Activated CD4-positive, CD25-positive, alpha-beta regulatory T cell treated with anti-CD3 and anti-CD28 coated beads, Interleukin-2, amount 50 U/mL, for 16 hours (primary cell): ENCODE data around the gene TTC3.
"Not testable (repeated sequence)": the region's sequence is repeated elsewhere in the genome, so short reads cannot be mapped to it uniquely, and the experiment has no call there.

Experiments used
- DNase-seq: peaks from one replicate; pipeline ENCODE4 v3.0.0-alpha.2; 2020; ENCODE audit warnings: low read depth, low spot score

Gene TTC3

GRCh38 chr21:37195610-37196009 lies 122.6 kb downstream of the TTC3 start:
- no peak for DNase-seq

DNA sequence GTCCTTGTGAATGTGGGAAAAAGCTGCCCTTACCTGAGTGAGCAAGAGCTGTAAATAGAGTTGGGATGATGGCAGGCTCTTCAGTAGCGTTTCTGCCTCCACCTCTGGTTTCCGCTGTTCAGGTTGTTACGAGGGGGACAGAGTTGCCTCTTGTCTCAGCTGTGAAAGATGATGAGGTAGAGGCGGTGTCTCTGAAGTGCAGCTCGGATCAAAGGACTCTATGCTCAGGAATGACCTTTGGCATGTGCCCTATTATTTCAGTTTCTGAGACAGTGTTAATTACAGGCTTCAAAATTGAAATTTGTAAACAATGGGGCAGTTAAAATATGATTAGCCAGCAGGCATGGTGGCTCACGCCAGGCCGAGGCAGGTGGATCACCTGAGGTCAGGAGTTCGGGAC lies 123.8 kb downstream of the TTC3 start:
- DNase-seq, result no peak

DNA sequence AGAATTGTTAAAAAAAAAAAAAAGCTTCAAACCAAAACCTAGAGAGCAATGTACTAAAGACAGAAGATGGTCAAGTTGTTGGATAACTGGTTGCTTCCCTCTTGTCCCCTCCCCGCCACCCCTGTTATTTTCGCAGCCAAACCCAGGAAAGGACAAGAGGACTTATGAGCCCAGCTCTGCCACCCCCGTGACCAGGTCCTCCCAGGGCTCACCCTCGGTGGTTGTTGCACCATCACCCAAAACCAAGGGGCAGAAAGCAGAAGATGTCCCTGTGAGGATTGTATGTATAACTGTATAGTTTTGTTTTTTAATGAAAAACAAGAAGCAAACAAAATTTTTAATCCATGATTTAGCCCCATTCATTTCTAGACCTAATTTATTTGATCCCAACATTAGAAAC lies 124.7 kb downstream of the TTC3 start:
- no peak for DNase-seq

GRCh38 chr21:37199057-37199924 lies 126.2 kb downstream of the TTC3 start:
- no peak for DNase-seq

GRCh38 chr21:37200641-37201480 lies 127.8 kb downstream of the TTC3 start:
- DNase-seq, result no peak

DNA sequence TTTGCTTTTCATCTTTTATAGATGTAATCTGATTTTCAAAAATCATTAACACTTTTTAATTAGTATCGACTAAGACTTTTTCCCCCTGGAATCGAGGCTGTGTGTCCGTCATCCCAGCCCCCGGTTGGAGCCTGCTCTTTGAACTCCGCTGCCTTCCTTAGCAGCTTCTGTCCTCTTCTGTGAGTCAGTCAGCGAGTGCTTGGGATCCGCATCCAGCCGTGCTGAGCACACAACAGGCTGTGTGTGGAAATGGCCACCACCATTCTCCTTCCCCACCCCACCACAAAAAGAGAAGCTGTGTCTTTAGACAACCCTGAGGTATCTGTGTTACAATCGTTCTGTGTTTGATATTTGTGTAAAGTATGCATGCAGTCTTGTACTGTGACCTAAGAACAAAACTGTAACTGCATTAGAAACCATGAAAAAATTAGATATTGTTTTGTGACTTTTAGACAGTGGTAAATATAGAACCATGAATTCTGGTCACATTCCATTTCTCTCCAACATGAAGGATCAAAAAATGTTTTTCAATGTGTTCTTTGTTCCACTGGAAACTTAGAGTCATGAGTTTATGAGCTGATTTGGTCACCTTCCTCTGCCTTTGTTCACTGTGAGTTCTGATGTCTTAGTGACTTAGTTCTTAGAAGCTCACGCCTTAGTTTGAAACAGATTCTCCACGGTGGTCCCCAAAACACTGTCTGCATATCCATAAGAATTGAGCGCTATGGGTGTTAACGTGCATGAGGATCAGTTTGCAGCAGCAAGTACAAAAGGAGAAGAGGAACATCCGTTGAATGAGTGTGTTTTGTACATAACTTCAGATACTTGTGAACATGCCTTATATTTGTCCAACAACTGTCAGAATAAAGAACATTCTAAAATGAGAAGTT lies 129.4 kb downstream of the TTC3 start:
- DNase-seq, result no peak

DNA sequence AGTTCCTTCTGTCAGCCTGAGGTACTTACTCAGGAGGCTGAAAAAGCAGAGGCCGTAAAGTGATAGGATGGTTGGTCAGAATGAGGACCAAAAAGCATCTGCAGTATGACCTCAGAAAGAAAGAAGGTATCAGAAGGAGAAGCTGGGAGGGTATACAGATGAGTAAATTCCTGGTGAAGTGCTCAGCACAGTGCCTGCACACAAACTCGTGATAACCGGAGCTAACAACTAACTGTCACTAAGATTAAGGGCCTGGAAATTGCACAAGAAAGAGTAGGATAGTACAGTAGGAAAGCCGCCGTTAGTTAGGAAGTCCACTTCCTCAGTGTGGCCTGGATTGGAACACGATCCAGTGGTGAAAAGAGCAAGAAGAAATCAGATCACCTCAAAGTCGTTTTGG lies 131.5 kb downstream of the TTC3 start:
- DNase-seq, result no peak

GRCh38 chr21:37206496-37206895 lies 133.4 kb downstream of the TTC3 start:
- DNase-seq, result no peak

- DNase-seq, result no peak
These were observed 134.5 kb downstream of the TTC3 start for GRCh38 chr21:37207441-37208009.

GRCh38 chr21:37208056-37208721 lies 135.1 kb downstream of the TTC3 start:
- DNase-seq, result no peak

DNA sequence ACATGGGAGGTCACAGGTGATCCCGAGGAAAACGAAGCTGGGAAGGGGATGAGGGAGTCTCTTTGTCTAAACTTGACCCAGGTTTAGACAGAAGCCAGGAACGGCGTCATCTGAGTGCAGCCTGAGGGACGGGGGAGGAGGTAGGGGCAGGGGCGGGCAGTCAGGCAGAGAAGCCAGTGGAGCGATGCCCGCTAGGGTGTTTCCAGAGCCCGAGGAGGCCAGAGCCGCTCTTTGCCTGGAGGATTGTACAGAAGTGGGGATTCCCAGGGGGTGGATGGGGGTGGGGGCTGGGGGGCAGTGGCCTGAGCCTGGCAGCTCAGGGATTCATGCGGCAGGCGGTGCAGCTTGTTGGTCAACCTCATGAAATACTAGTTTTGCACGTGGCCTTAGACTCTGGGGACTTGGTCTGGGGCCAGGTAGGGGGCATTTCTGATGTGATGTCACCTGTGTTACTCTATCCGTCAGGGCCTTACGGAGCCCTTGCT lies 135.7 kb downstream of the TTC3 start:
- no peak for DNase-seq

DNA sequence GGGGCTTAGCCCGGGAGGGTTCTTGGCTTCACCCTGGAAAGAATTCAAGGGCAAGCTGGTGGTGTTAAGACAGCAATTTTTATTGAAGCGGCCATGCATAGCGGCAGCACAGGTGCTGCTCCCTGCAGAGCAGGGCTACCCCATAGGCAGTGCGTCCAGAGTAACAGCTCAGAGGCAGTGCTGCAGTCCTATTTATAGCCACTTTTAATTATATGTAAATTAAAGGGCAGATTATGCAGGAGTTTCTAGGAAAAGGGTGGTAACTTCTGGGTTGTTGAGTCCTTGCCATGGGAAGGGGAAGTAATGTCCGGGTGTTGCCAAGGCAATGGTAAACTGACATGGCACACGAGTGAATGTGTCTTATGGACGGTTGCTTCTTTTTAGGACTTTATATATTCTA lies 137.1 kb downstream of the TTC3 start:
- DNase-seq, result no peak

- no peak for DNase-seq
These were observed 137.7 kb downstream of the TTC3 start for GRCh38 chr21:37210799-37211198.

GRCh38 chr21:37214952-37215351 lies 141.9 kb downstream of the TTC3 start:
- no peak for DNase-seq

- no peak for DNase-seq
These were observed 146.8 kb downstream of the TTC3 start for GRCh38 chr21:37219761-37220432.

- DNase-seq, result no peak
These were observed 147.5 kb downstream of the TTC3 start for GRCh38 chr21:37220433-37220980.

GRCh38 chr21:37220981-37221664 lies 148.1 kb downstream of the TTC3 start:
- DNase-seq, result peak; percentile 82

GRCh38 chr21:37222248-37222647 lies 149.2 kb downstream of the TTC3 start:
- DNase-seq, result not testable (repeated sequence)

DNA sequence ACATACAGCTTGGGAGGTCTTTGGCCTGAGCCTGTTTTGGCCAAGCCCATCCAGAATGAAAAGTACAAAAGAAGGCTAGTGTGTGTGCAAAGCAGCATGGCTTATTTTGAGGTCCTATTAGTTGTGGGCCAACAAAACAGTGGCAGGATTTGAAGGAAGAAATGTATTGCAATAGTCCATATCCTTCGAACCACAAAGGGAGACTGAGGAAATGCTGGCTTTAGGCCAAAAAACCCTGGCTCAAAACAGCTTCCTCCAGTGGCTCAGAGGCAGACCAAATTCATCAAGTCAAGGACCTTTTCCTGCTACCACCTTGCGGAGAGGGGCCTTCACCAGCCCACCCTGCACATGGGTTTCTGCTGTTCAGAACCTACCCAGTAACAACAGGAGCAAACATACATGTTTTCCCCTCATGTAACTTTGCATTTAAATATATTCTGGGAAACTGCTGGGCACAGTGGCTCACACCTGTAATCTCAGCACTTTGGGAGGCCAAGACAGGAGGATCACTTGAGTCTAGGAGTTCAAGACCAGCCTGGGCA lies 150.8 kb downstream of the TTC3 start:
- DNase-seq, result no peak
